ENCODE measurements around the gene PLCB1. TPM values are rescaled to one million over a fixed set of nuclear protein-coding genes. Genes with fewer than 3 reads are reported as not detected.
"Not testable (repeated sequence)": the region's sequence is repeated elsewhere in the genome, so short reads cannot be mapped to it uniquely, and the experiment has no call there.

Gene PLCB1
- total RNA-seq, 1 experiment from 2014 or later = 4.4 TPM

- H3K9ac ChIP-seq (ENCODE audit: low read length) = no peak overlapping the region
- BruUV-seq (replicated peaks) = no TSS peak
- H3K4me2 ChIP-seq (ENCODE audit: low read length) = no peak overlapping the region
- H3K9me3 ChIP-seq (ENCODE audit: low read length) = no peaks in the 10 kb centered on the region
- intact Hi-C loops (cut with micrococcal nuclease) = no loop called here
- no peak for DNase-seq
- H2AFZ ChIP-seq (ENCODE audit: low read length) = no peak overlapping the region
- no peaks in the 10 kb centered on the region for H3K36me3 ChIP-seq (ENCODE audit: low read depth, low read length)
- ChIA-PET POLR2A (ENCODE audit: unreplicated experiment) (no interaction called here), CTCF (no interaction called here)
- H3F3A ChIP-seq (ENCODE audit: low read length, unreplicated experiment) = no peaks in the 10 kb centered on the region
- ATAC-seq = no peak; the same call in 1 of the 2 replicates
- no peaks in the 10 kb centered on the region for H3K9me2 ChIP-seq (replicated peaks; ENCODE audit: low read length)
- no peak overlapping the region for H3K4me3 ChIP-seq (ENCODE audit: low read length)
- no peaks in the 10 kb centered on the region for H3K79me2 ChIP-seq (ENCODE audit: low read length)
- H3K4me1 ChIP-seq (ENCODE audit: insufficient read depth, low read length) = no peaks in the 10 kb centered on the region
- TF ChIP-seq CTCF (conservative IDR thresholded peaks at IDR 0.05; ENCODE audit: low read depth, low read length) (no peak), EZH2phosphoT487 (IDR thresholded peaks at IDR 0.05; ENCODE audit: borderline replicate concordance, low read length) (no peak), EZH2 (IDR thresholded peaks at IDR 0.05; ENCODE audit: low read length, unreplicated experiment) (no peak)
- no peaks in the 10 kb centered on the region for H4K20me1 ChIP-seq (ENCODE audit: low read length)
- no peak overlapping the region for H3K27ac ChIP-seq (ENCODE audit: low read length)
- peaks cover 16% of the 10 kb centered on the region; the same call in 1 of the 2 replicates for H3K27me3 ChIP-seq (ENCODE audit: low read length)
These were observed 680.8 kb downstream of the PLCB1 start for GRCh38 chr20:8812817-8813216.

GRCh38 chr20:8815208-8815607 is 683.1 kb downstream of the PLCB1 start:
- POLR2A ChIA-PET (ENCODE audit: unreplicated experiment) = no interaction called here
- H3K9ac ChIP-seq (ENCODE audit: low read length) = no peak overlapping the region
- no peaks in the 10 kb centered on the region for H3K79me2 ChIP-seq (ENCODE audit: low read length)
- no peaks in the 10 kb centered on the region for H3F3A ChIP-seq (ENCODE audit: low read length, unreplicated experiment)
- DNase-seq (no peak), ATAC-seq (no peak)
- CTCF ChIA-PET = no interaction called here
- H3K9me3 ChIP-seq (ENCODE audit: low read length) = no peaks in the 10 kb centered on the region
- no peak for TF ChIP-seq EZH2phosphoT487 (IDR thresholded peaks at IDR 0.05; ENCODE audit: borderline replicate concordance, low read length)
- no peak for TF ChIP-seq EZH2 (IDR thresholded peaks at IDR 0.05; ENCODE audit: low read length, unreplicated experiment)
- no peak for TF ChIP-seq CTCF (conservative IDR thresholded peaks at IDR 0.05; ENCODE audit: low read depth, low read length)
- no peaks in the 10 kb centered on the region for H3K4me1 ChIP-seq (ENCODE audit: insufficient read depth, low read length)
- H3K9me2 ChIP-seq (replicated peaks; ENCODE audit: low read length) = no peaks in the 10 kb centered on the region
- H3K27me3 ChIP-seq (ENCODE audit: low read length) = peaks cover 20% of the 10 kb centered on the region; the same call in 1 of the 2 replicates
- intact Hi-C loops (cut with micrococcal nuclease) = no loop called here
- H2AFZ ChIP-seq (ENCODE audit: low read length) = no peak overlapping the region
- no peaks in the 10 kb centered on the region for H4K20me1 ChIP-seq (ENCODE audit: low read length)
- no peak overlapping the region for H3K4me3 ChIP-seq (ENCODE audit: low read length)
- H3K4me2 ChIP-seq (ENCODE audit: low read length) = no peak overlapping the region
- BruUV-seq (replicated peaks) = no TSS peak
- no peak overlapping the region for H3K27ac ChIP-seq (ENCODE audit: low read length)
- no peaks in the 10 kb centered on the region for H3K36me3 ChIP-seq (ENCODE audit: low read depth, low read length)

GRCh38 chr20:8829256-8829655 is 697.2 kb downstream of the PLCB1 start:
- Histone ChIP-seq H3K9me2 (replicated peaks; ENCODE audit: low read length) (no peaks in the 10 kb centered on the region), H2AFZ (ENCODE audit: low read length) (no peak overlapping the region), H3F3A (ENCODE audit: low read length, unreplicated experiment) (no peaks in the 10 kb centered on the region), H4K20me1 (ENCODE audit: low read length) (no peaks in the 10 kb centered on the region), H3K4me1 (ENCODE audit: insufficient read depth, low read length) (no peaks in the 10 kb centered on the region), H3K36me3 (ENCODE audit: low read depth, low read length) (no peaks in the 10 kb centered on the region), H3K27me3 (ENCODE audit: low read length) (no peaks in the 10 kb centered on the region), H3K9ac (ENCODE audit: low read length) (no peak overlapping the region), H3K79me2 (ENCODE audit: low read length) (no peaks in the 10 kb centered on the region), H3K27ac (ENCODE audit: low read length) (no peak overlapping the region), H3K4me3 (ENCODE audit: low read length) (no peak overlapping the region), H3K4me2 (ENCODE audit: low read length) (no peak overlapping the region), H3K9me3 (ENCODE audit: low read length) (no peaks in the 10 kb centered on the region)
- ChIA-PET POLR2A (ENCODE audit: unreplicated experiment) (no interaction called here), CTCF (no interaction called here)
- ATAC-seq (no peak), DNase-seq (peak; percentile 13)
- intact Hi-C loops (cut with micrococcal nuclease) = no loop called here
- no TSS peak for BruUV-seq (replicated peaks)
- peak; percentile 55 for TF ChIP-seq CTCF (conservative IDR thresholded peaks at IDR 0.05; ENCODE audit: low read depth, low read length)
- TF ChIP-seq EZH2phosphoT487 (IDR thresholded peaks at IDR 0.05; ENCODE audit: borderline replicate concordance, low read length) = no peak

GRCh38 chr20:8834294-8834693 is 702.2 kb downstream of the PLCB1 start:
- H2AFZ ChIP-seq (ENCODE audit: low read length); H3K27ac ChIP-seq (ENCODE audit: low read length); H3K9me2 ChIP-seq (replicated peaks; ENCODE audit: low read length); ATAC-seq; H3K27me3 ChIP-seq (ENCODE audit: low read length); H3K9ac ChIP-seq (ENCODE audit: low read length); H3K4me2 ChIP-seq (ENCODE audit: low read length); H3F3A ChIP-seq (ENCODE audit: low read length, unreplicated experiment); POLR2A ChIA-PET (ENCODE audit: unreplicated experiment); CTCF ChIA-PET; intact Hi-C loops (cut with micrococcal nuclease); H3K4me3 ChIP-seq (ENCODE audit: low read length); H3K36me3 ChIP-seq (ENCODE audit: low read depth, low read length); H3K4me1 ChIP-seq (ENCODE audit: insufficient read depth, low read length); BruUV-seq (replicated peaks); H3K9me3 ChIP-seq (ENCODE audit: low read length); DNase-seq; H3K79me2 ChIP-seq (ENCODE audit: low read length); H4K20me1 ChIP-seq (ENCODE audit: low read length): not testable (repeated sequence)

All from PC-3 (cell line).